Measurements from ENCODE around the gene MEIKIN.
"Not testable (repeated sequence)": the region's sequence is repeated elsewhere in the genome, so short reads cannot be mapped to it uniquely, and the experiment has no call there.

The MEIKIN gene

GRCh38 chr5:131928957-131929356, 16.5 kb downstream of the MEIKIN start:
- no peak overlapping the region for H3K27ac Mint-ChIP-seq
- H3K27me3 Mint-ChIP-seq (ENCODE audit: low read depth) = no peaks in the 10 kb centered on the region
- no peak for TF ChIP-seq CTCF (IDR thresholded peaks at IDR 0.05; ENCODE audit: unreplicated experiment in 3 of 3)
- H3K36me3 Mint-ChIP-seq (ENCODE audit: low read depth) = no peaks in the 10 kb centered on the region
- no peaks in the 10 kb centered on the region for H3K4me1 Mint-ChIP-seq
- H3K9me3 Mint-ChIP-seq = peaks cover 34% of the 10 kb centered on the region
- H3K4me3 Mint-ChIP-seq = no peak overlapping the region

GRCh38 chr5:131926168-131926567, 19.3 kb downstream of the MEIKIN start:
- Mint-ChIP-seq H3K27ac (no peak overlapping the region), H3K27me3 (ENCODE audit: low read depth) (no peaks in the 10 kb centered on the region), H3K9me3 (peaks cover 34% of the 10 kb centered on the region), H3K4me1 (no peaks in the 10 kb centered on the region), H3K4me3 (no peak overlapping the region), H3K36me3 (ENCODE audit: low read depth) (no peaks in the 10 kb centered on the region)
- TF ChIP-seq CTCF (IDR thresholded peaks at IDR 0.05; ENCODE audit: unreplicated experiment in 3 of 3) = no peak

GRCh38 chr5:131916481-131916880, 29.0 kb downstream of the MEIKIN start:
- Mint-ChIP-seq H3K27me3 (ENCODE audit: low read depth) (no peaks in the 10 kb centered on the region), H3K9me3 (no peaks in the 10 kb centered on the region), H3K4me1 (no peaks in the 10 kb centered on the region), H3K36me3 (ENCODE audit: low read depth) (no peaks in the 10 kb centered on the region), H3K27ac (no peak overlapping the region), H3K4me3 (no peak overlapping the region)
- no peak for TF ChIP-seq CTCF (IDR thresholded peaks at IDR 0.05; ENCODE audit: unreplicated experiment in 3 of 3)

GRCh38 chr5:131914472-131914871, 31.0 kb downstream of the MEIKIN start:
- Mint-ChIP-seq H3K27me3 (ENCODE audit: low read depth) (no peaks in the 10 kb centered on the region), H3K27ac (no peak overlapping the region), H3K9me3 (no peaks in the 10 kb centered on the region), H3K36me3 (ENCODE audit: low read depth) (no peaks in the 10 kb centered on the region), H3K4me3 (no peak overlapping the region), H3K4me1 (no peaks in the 10 kb centered on the region)
- no peak for TF ChIP-seq CTCF (IDR thresholded peaks at IDR 0.05; ENCODE audit: unreplicated experiment in 3 of 3)

- Mint-ChIP-seq H3K4me3 (no peak overlapping the region), H3K9me3 (no peaks in the 10 kb centered on the region), H3K27ac (no peak overlapping the region), H3K36me3 (ENCODE audit: low read depth) (no peaks in the 10 kb centered on the region), H3K27me3 (ENCODE audit: low read depth) (no peaks in the 10 kb centered on the region), H3K4me1 (no peaks in the 10 kb centered on the region)
- no peak for TF ChIP-seq CTCF (IDR thresholded peaks at IDR 0.05; ENCODE audit: unreplicated experiment in 3 of 3)
Observed at GRCh38 chr5:131913603-131914002, 31.9 kb downstream of the MEIKIN start.

GRCh38 chr5:131906668-131907067, 38.8 kb downstream of the MEIKIN start:
- no peaks in the 10 kb centered on the region for H3K27me3 Mint-ChIP-seq (ENCODE audit: low read depth)
- no peak overlapping the region for H3K4me3 Mint-ChIP-seq
- no peak for TF ChIP-seq CTCF (IDR thresholded peaks at IDR 0.05; ENCODE audit: unreplicated experiment in 3 of 3)
- H3K36me3 Mint-ChIP-seq (ENCODE audit: low read depth) = no peaks in the 10 kb centered on the region
- peaks cover 12% of the 10 kb centered on the region for H3K9me3 Mint-ChIP-seq
- no peaks in the 10 kb centered on the region for H3K4me1 Mint-ChIP-seq
- no peak overlapping the region for H3K27ac Mint-ChIP-seq

GRCh38 chr5:131902266-131902665, 43.2 kb downstream of the MEIKIN start:
- H3K9me3 Mint-ChIP-seq = peaks cover 19% of the 10 kb centered on the region
- H3K36me3 Mint-ChIP-seq (ENCODE audit: low read depth); H3K4me1 Mint-ChIP-seq; H3K4me3 Mint-ChIP-seq; H3K27me3 Mint-ChIP-seq (ENCODE audit: low read depth); H3K27ac Mint-ChIP-seq: not testable (repeated sequence)

All from nephron (organoid).